ENCODE results near the gene ONECUT3. TPM values are rescaled to one million over a fixed set of nuclear protein-coding genes. Genes with fewer than 3 reads are reported as not detected.

Gene ONECUT3
- total RNA-seq, 1 experiment from 2014 or later = not detected

- no peak for DNase-seq
- Histone ChIP-seq H3K4me3 (no peak overlapping the region), H3K27me3 (peaks cover 60% of the 10 kb centered on the region), H3K27ac (no peak overlapping the region), H3K9me3 (replicated peaks) (no peaks in the 10 kb centered on the region), H3K36me3 (no peaks in the 10 kb centered on the region), H3K4me1 (no peaks in the 10 kb centered on the region)
Observed at GRCh38 chr19:1747285-1748114, 5.8 kb upstream of the ONECUT3 start.

- peaks cover 60% of the 10 kb centered on the region for H3K27me3 ChIP-seq
- no peaks in the 10 kb centered on the region for H3K9me3 ChIP-seq (replicated peaks)
- H3K4me3 ChIP-seq = no peak overlapping the region
- H3K4me1 ChIP-seq = no peaks in the 10 kb centered on the region
- H3K36me3 ChIP-seq = no peaks in the 10 kb centered on the region
- no peak for DNase-seq
- no peak overlapping the region for H3K27ac ChIP-seq
Observed at GRCh38 chr19:1748115-1748872, 5.0 kb upstream of the ONECUT3 start.

GRCh38 chr19:1748873-1749341 is 4.4 kb upstream of the ONECUT3 start:
- Histone ChIP-seq H3K9me3 (replicated peaks) (no peaks in the 10 kb centered on the region), H3K27me3 (peaks cover 59% of the 10 kb centered on the region)

GRCh38 chr19:1749373-1750342 is 3.6 kb upstream of the ONECUT3 start:
- Histone ChIP-seq H3K27me3 (peaks cover 56% of the 10 kb centered on the region), H3K27ac (no peak overlapping the region), H3K4me1 (no peaks in the 10 kb centered on the region), H3K36me3 (no peaks in the 10 kb centered on the region), H3K4me3 (no peak overlapping the region), H3K9me3 (replicated peaks) (no peaks in the 10 kb centered on the region)
- DNase-seq = no peak

More at GRCh38 chr19:1748873-1749341, 4.4 kb upstream of the ONECUT3 start:
- Histone ChIP-seq H3K4me3 (no peak overlapping the region), H3K4me1 (no peaks in the 10 kb centered on the region), H3K27ac (no peak overlapping the region), H3K36me3 (no peaks in the 10 kb centered on the region)
- no peak for DNase-seq

- Histone ChIP-seq H3K9me3 (replicated peaks) (no peaks in the 10 kb centered on the region), H3K27me3 (peaks cover 48% of the 10 kb centered on the region), H3K4me3 (no peak overlapping the region), H3K36me3 (no peaks in the 10 kb centered on the region), H3K4me1 (no peaks in the 10 kb centered on the region), H3K27ac (no peak overlapping the region)
- no peak for DNase-seq
Observed at GRCh38 chr19:1750343-1751021, 2.8 kb upstream of the ONECUT3 start.

GRCh38 chr19:1751367-1752008 is 1.8 kb upstream of the ONECUT3 start:
- no peaks in the 10 kb centered on the region for H3K36me3 ChIP-seq
- H3K27ac ChIP-seq = no peak overlapping the region
- peaks cover 53% of the 10 kb centered on the region for H3K27me3 ChIP-seq
- H3K9me3 ChIP-seq (replicated peaks) = no peaks in the 10 kb centered on the region
- no peak for DNase-seq
- H3K4me3 ChIP-seq = no peak overlapping the region
- no peaks in the 10 kb centered on the region for H3K4me1 ChIP-seq

GRCh38 chr19:1752009-1752756 is 1.1 kb upstream of the ONECUT3 start:
- DNase-seq = no peak

GRCh38 chr19:1754018-1754635 is 821 bp downstream of the ONECUT3 start:
- H3K4me3 ChIP-seq = no peak overlapping the region
- H3K4me1 ChIP-seq = no peaks in the 10 kb centered on the region
- H3K27me3 ChIP-seq = peaks cover 33% of the 10 kb centered on the region
- DNase-seq = no peak
- no peaks in the 10 kb centered on the region for H3K9me3 ChIP-seq (replicated peaks)
- no peaks in the 10 kb centered on the region for H3K36me3 ChIP-seq
- no peak overlapping the region for H3K27ac ChIP-seq

More at GRCh38 chr19:1752009-1752756, 1.1 kb upstream of the ONECUT3 start:
- Histone ChIP-seq H3K9me3 (replicated peaks) (no peaks in the 10 kb centered on the region), H3K4me3 (no peak overlapping the region), H3K4me1 (no peaks in the 10 kb centered on the region), H3K27me3 (peaks cover 47% of the 10 kb centered on the region), H3K36me3 (no peaks in the 10 kb centered on the region), H3K27ac (no peak overlapping the region)

- DNase-seq = no peak
- H3K36me3 ChIP-seq = no peaks in the 10 kb centered on the region
- no peak overlapping the region for H3K4me3 ChIP-seq
- no peaks in the 10 kb centered on the region for H3K4me1 ChIP-seq
- H3K9me3 ChIP-seq (replicated peaks) = no peaks in the 10 kb centered on the region
- H3K27me3 ChIP-seq = peaks cover 29% of the 10 kb centered on the region
- H3K27ac ChIP-seq = no peak overlapping the region
Observed at GRCh38 chr19:1754636-1755466, 1.5 kb downstream of the ONECUT3 start.

- Histone ChIP-seq H3K36me3 (no peaks in the 10 kb centered on the region), H3K4me3 (no peak overlapping the region), H3K9me3 (replicated peaks) (no peaks in the 10 kb centered on the region), H3K4me1 (no peaks in the 10 kb centered on the region), H3K27me3 (peaks cover 28% of the 10 kb centered on the region), H3K27ac (no peak overlapping the region)
- no peak for DNase-seq
Observed at GRCh38 chr19:1755467-1756171, 2.3 kb downstream of the ONECUT3 start.

GRCh38 chr19:1756264-1756663 is 3.0 kb downstream of the ONECUT3 start:
- Histone ChIP-seq H3K9me3 (replicated peaks) (no peaks in the 10 kb centered on the region), H3K36me3 (no peaks in the 10 kb centered on the region), H3K27ac (no peak overlapping the region), H3K27me3 (peaks cover 25% of the 10 kb centered on the region; the same call in 1 of the 2 replicates), H3K4me3 (no peak overlapping the region), H3K4me1 (no peaks in the 10 kb centered on the region)
- no peak for DNase-seq

Measured in SJCRH30 (cell line).